HG03139 (cell line): Measurements from ENCODE around the gene PLXNB2.

ENCODE experiments used
- ATAC-seq: cut with Tn5 transposase; IDR thresholded peaks from one replicate; pipeline ENCODE4 v1.9.1; 2021; ENCODE audit not compliant: unreplicated experiment

Gene PLXNB2

DNA sequence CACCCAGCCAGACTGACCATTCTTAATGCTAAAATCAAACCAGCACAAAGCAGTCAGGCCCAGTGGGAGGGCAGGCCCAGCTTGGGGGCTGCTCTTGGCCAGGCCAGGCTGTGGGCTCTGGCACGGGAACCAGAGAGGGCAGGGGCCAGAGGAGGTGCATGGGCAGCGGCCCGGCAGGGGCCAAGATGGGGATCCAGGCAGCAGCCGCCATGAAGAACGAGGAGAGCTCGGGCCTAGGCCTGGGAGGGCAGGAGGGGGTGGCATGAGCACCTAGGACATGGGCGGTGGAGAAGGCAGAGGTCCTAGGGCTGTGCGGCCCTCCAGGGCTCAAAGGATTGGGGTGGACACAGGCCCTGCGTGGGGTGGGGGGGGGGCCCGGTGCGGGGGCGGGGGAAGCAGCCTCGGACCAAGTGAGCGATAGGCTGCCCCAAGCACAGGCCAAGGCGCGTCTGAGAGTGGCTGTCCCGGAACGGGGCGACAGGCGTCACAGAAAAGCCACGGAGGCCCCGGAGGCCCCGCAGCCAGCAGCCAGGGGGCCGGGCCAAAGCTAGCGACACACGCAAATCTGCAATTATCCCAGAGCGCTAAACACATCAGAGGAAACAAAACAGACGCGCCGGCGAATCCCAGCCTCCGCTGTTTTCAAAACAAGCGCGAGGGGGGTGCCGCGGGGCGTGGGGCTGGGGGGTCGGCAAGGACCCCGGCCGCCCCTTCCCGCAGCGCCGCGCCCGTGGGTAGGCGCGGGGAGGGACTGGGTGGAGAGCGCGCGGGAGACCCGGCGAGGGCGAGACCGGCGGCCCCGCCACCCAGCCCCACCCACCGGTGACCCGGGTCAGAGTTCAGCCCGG is 8.3 kb downstream of the PLXNB2 start:
- no peak for ATAC-seq

DNA sequence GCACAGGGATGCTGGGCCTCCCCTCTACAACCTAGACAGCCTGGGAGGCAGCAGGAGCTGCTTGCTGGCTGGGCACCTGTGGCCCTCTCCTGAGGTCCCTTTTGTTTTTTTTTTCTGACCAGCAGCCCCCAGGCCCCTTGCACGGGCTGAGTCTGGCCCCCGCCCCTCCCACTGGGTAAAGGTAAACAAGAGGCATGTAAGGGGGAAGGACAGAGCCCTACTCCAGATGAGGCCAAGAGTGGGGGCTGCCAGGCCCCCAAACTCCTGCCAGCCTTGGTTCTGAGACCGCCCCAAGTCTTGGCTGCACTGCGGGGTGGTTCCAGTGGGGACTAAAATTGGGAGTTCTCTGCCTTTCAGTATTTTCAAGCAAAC is 9.2 kb downstream of the PLXNB2 start:
- no peak for ATAC-seq

DNA sequence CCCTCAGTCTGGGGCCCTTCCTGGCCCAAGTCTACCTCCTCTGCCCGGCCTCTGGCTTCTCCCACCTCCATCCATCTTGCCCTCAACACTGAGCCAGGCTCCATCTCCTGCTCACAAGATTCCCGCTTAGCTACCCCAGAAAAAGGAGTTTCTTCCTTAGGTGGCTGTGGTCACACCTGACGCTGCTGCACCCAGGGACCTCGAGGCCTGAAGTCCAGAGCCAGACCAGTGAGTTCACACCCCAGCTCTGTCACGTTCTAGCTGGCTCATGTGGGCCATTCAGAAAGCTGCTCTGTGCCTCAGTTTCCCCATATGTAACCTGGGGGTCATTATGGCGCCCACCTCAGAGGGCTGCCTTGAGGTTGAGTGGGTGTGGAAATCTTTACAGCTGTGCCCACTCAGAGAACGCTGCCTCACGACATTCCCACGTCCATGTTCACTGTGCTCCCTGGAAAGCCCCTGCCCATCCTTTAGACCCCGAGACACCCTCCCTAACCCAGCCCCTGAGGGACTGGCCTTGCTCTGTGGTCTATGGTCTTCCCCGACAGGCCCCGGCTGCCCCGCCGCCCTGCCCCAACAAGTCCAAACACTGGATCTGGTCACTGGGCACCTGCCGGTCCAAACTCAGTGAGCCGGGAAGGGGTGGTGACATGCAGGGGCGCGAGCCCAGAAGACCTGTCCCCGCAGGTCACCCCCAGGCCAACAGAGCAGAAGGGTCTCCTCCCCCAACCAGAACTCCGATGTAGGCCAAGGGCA is 9.8 kb downstream of the PLXNB2 start:
- no peak for ATAC-seq

DNA sequence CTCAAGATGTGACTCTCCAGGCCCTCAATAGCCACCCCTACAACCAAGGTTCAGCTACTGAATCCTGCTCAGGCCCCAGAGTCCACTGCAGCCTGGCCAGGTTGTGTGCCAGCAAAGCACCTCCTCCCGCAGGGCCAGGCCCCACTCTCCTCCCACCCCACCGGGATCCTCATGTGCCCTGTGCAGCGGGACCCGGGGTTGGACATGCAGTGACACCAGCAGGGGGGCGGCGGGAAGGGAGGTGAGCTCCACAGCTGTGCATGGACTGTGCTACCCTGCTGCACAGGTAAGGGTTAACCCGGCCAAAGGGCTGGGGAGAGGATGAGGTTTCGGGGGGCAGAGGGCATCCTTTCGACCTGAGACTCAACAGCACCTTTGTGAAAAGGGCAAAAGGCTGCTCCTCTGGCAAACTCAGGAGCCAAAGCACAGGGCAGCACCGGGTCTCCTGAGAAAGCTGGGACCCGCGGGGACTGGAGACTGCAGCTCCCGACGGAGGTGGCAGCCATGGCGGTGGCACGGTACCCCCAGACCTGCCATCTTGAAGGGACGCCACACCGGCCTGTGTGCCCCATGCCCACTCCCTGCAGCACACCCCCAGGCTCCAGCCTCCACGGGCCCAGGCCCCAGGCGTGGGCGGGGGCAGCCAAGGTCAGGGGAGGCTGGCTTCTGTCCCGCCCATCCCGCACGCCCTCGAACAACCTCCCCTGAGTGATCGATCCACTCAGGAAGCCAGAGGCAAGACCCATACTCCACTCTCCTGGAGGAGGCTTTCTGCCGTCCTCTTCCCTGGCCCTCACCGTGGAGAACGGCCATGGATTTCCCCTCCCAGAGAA is 10.6 kb downstream of the PLXNB2 start:
- ATAC-seq: no peak

DNA sequence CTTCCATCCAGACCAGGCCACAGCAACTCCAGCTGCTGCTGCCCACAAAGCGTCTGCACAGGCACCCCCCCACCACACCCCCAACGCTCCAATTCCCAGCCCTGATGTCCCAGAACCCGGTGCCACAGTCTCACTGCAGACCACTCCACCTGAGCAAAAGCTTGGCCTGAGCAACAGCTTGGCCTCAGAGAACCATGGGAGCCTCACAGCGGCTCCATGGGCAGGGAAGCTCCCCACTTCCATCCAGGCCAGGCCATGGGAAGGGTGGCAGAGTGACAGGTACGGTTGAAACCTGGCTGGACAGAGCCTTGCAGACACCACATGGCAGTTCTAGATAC is 13.2 kb downstream of the PLXNB2 start:
- no peak for ATAC-seq

DNA sequence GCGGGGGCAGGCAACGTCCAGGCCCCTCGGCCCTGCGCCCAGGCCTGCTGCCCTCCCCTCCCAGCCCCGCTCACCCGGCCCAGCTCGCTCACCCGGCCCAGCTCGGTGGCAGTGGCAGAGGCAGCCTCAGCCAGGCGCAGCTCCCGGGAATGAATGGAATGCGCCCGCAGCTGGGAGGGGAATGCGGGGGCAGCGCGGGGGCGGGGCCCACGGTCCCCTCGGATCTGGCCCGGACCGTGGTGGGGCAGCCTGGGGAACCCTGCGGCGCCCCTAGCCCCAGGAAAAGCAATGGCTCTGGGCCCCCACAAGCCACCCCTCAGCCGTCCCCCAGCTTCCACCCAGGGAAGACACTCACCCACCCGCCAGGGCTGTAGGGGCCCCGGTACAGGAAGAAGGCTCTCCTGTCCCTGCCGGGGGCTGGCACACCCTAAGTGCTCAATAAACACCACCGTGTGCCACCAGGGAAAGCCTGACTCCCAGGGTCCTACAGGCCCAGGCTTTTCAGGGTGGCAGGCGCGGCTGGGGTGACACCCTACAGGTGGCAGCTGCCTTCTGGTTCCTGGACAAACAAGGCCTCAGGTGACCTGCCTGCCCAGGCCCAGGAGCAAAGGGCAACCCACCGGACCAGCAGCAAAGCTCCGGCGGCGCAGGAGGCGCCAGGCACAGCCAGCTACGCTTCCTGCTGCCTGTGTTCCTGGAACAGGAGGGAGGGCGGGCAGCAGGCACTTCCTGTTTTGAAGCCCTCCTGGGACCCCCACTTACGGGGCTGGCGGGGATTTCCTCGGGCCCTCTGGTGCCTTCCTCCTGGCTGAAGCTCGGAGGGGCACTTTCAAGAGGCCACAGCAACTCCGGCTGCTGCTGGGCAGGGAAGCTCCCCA is 13.8 kb downstream of the PLXNB2 start:
- ATAC-seq: no peak

DNA sequence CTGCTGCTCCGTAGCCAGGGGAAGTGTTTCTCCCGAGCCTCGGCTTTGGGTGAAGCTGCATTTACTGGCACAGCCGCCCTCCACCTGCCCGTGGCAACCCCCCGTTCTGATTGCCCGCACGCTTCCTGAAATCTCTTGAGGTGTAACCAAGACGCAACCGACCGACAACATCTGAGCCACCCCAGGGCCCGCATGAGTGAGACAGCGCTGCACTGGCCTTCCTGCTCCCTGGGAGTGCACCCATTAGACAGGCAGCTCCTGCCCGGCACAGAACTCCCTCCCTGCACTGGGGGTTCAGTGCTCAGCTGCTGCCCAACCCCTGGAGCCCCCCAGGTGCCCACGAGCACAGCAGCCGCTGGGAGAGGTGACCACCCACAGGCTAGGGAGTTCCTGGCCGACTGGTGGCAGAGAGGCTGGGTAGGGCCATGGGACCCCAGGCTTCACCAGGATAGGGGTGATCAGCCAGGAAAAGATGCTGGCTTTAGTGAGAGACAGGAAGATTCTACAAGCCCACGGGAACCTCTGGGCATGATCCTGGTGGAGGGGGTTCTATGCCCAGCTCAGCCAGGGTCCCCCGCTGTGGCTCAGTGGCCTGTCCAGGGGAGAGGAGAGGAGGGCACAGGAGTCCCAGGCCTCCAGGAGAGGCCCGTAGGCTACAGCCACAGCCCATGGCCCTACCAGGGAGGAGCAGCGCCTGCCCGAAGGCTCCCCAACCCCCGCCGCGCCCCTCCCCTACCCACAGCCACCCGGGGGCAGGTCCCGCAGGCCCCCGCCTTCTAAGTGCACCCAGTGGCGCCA is 14.6 kb downstream of the PLXNB2 start:
- ATAC-seq: no peak

DNA sequence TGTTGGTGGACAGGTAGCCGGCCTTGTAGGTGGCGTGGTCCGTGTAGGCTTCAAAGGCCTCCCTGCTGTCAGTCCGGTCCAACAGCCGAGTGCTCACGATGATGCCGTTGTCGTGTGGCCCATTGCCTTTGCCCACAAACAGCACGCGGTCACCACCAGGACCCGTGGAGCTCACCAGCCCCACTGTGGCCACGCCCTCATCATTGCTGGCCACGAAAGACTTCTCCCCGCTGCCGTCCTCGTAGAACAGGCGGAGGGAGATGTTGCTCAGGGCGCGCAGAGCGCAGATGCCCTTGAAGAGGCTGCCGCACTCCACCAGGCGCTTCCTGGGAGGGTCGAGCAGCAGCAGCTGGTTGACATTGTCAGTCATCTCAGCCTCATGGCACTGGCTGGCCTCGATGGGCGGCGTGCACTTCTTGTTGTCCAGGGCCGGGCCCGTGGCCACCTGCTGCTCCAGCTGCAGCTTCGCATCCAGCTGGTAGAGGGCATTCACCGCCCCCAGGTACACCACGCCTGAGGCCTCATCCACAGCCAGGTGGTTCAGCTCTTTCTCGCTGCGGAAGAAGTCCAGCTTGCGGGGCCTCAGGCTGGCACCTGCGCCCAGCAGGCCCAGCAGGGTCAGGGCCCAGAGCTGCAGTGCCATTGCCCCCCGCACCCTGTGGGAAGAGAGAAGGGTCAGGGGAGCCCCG is 17.4 kb downstream of the PLXNB2 start:
- ATAC-seq: no peak

DNA sequence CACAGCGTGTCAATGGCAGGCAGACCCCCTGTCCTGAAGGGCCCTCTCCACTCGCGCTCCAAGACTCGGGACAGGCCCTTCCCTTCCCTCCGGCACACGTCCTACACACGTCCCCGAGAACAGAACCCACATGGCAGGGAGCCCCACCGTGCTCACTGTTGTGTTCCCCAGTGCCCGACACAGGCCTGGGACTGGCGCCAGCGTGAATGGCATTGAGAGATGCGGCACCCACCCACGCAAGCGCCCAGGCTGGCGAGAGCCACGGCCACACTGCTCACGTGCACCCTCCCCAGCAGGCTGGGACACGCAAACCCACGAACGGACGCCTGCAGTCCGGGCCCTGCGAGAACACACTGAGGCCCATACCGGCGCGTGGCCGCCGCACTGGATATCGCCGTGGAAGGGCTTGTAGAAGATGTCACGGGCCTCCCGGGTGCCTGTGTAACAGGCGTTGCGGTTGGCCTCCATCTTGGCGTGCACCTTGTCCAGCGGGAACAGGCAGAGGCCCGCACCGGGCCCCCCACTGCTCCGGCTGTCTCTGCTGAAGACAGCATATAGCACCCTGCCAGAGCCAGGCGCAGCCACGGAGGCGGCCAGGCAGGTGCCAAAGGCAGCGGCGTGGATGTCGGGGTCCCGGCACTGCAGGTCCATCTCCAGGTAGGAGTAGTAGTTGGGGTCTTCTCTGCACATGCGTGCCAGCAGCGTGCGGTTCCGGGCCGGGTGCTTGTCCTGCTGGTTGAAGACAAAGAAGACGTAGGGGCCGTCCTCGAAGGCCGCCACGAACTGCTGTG is 18.1 kb downstream of the PLXNB2 start:
- no peak for ATAC-seq

DNA sequence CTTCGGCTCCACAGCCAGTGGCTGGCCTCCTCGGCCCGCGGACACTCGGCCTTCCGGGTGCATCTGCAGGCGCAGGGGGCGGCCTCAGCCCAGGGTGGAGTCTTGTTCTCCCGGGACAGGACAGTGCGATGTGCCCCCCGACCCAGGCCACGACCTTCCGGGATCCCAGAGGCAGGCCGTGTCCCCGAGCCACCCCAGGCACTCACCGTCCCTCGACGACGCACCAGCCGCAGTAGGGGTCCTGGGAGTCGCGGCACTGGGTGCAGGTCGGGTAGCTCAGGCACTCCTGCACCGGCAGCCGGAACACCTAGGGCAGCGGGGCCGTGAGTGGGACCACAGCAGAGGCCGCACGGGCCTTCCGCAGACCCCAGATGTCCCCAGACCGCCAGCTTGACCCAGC is 19.7 kb downstream of the PLXNB2 start:
- ATAC-seq: no peak

DNA sequence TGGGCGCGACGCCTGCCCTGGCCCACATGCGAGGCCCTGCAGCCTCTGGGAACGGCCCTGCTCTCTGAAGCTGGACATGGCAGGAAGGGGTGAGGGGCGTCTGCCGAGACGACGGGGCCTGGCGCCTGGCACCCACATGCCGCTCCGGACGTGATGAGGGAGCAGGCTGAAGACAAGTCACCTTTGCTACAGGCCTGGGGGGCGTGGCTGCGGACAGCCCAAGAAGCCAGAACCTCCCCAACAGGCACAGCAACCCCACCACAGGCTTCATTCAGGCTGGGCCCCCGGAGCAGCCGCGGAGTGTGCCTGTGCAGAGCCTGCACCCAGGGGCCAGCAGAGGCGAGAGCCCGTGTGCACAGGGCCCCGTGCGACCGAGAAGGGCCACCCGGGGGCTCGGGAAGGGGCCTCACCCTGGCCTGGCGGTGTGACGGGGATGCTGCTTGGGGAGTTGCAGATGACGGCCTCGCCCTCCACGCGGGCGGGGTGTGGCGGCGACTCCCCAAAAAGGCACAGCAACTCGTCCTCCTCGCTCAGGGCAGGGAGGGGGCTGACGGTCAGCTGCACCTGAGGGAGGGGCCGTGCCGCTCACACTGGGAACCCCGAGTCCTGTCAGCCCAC is 20.6 kb downstream of the PLXNB2 start:
- no peak for ATAC-seq

DNA sequence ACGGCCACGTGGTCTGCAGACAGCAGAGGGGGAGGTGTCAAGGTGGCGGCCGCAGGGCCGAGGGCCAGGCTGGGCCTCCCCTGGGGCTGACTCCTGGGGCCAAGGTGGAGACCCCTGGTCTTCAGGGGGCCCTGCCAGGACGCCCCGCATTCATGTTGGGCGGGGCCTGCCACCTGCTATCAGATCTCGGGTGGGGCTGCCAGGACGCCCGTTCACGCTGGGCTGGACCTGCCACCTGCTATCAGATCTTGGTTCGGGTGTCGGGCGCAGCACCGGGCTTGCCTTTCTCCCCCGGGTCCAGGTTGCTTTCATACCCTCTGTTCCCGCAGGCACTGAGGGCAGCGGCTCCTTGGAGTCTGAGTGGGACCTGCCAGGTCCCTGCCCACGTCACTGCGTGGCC is 21.2 kb downstream of the PLXNB2 start:
- no peak for ATAC-seq

DNA sequence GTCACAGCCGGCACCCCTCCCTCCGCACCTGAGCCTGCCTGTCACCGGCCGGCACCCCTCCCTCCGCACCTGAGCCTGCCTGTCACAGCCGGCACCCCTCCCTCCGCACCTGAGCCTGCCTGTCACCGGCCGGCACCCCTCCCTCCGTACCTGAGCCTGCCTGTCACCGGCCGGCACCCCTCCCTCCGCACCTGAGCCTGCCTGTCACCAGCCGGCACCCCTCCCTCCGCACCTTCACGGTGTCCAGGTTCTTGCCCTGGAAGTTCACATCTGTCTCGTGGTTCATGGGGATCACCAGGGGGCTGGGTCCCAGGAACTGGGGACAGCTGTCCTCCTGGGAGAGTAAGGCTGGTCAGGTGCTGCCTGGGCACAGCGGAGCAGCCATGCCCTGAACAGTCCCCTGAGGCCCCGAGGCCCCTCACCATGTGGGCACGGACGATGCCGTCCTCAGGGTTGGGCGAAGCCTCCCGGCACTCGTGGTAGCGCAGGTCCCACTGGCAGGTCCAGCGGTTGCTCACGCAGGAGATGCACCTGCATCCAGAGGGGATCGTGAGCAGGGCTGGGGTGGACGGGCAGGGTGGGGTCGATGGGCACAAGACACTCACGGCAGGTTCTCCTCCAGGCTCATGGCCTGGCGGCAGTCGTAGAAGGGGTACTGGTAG is 21.7 kb downstream of the PLXNB2 start:
- ATAC-seq: no peak

DNA sequence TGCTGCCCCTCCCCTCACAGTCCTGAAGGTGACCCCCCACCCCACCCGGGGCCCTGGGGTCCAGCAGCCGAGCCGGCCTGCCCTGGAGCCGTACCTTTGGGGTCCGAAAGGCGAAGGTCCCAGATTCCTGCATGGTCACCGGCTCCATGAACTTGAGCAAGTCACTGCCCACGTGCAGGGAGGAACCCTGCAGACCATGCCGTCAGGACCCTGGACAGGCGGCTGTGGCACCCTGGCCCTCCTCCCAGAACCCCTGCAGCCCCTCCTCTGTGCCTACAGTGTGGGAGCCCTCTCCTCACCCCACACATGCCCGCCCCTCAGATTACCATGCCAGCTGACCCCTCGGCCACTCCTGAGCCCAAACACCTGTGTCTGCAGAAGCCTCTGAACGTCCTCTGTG is 23.0 kb downstream of the PLXNB2 start:
- no peak for ATAC-seq

DNA sequence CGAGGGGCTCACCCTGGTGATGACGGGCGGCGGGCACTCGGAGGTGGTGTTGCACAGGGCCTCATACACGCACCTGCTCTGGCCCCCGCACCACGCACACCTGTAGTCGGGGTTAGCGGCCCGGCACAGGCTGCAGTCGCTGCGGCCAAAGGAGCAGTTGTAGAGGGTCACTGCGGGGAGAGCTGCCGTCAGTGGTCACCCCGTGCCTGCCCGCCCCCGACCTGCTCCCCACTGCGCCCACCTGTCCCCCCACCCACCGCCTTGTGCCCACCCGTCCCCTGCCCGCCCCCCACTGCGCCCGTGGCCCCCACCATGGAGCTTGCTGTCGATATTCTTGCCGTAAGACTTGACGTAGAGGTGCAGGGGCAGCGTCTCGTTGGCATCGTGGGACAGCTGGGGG is 23.6 kb downstream of the PLXNB2 start:
- ATAC-seq: no peak

DNA sequence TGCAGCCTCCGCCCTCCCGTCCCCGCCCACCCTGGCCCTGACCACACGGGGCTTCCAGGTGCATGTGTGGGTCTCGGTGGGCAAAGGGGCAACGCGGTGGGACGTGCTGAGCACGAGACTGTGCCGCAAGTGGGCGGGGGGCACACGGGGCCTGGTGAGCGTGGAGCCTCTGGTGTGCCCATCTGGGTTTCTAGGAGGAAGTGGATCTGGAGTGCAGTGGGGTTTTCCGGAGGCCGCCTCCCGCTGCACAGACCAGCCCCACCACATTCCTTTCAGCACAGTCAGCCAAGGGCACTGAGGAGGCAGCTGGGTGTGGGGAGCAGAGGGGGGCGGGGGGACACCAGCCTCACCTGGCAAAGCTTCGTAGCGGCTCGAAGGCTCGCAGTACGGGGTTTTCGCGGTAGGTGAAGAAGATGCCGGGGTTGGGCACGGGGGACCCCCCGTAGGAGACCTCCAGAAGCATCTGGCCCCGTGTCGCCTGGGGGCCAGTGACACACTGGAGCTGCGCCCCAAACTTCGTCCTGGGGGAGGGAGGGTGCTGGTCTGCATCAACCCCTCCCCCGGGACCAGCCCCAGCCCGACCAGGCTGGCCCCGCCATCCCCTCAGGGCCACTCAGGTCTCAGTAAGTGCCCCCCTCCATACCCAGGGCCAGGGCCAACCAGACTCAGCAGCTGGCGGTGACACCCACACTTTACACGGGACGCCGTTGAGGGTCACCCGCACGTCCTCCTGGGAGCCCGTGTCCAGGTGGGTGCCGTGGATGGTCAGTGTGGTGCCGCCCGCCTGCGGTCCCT is 24.9 kb downstream of the PLXNB2 start:
- ATAC-seq: no peak

DNA sequence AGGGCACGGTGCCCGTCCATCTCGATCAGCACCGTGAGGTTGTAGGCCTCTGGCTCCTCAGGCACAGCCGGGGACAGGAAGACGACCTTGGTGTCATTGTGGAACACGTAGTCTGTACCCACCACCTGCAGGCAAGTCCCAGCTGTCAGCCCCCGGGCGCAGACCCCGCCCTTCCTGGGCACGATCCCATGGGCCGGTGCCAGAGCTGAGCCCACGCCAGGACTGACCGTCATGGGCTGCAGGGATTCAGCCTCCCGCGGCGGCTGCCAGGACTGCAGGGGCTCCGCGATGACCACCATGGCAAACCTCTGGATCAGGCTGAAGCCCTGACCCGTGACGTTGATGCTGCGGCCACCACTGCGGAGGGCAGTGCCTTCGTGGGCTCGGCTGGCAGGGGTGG is 25.5 kb downstream of the PLXNB2 start:
- no peak for ATAC-seq
